HCT116 (cell line): ENCODE measurements around the gene IRS1. TPM values are rescaled to one million over a fixed set of nuclear protein-coding genes. Genes with fewer than 3 reads are reported as not detected.

Source experiments
- ATAC-seq: fragments of 200-7000 bp; cut with Tn5 transposase; 2 replicates; pipeline ENCODE4 v1.9.1; 2020; ENCODE audit warnings: mild to moderate bottlenecking, moderate library complexity
- BruUV-seq: library from RNA; stranded (reverse); fragments of 400-500 nt; replicated peaks from 2 replicates; lab custom pipeline; 2021; lab: Mats Ljungman, UMichigan
- CTCF ChIA-PET: fragments of 300-600 bp; sonication (Branson Sonifier 250); formaldehyde crosslinking; loops from one replicate; lab custom pipeline; 2021; ENCODE audit warnings: antibody characterized with exemption; lab: Charles Lee
- POLR2A ChIA-PET: fragments of 300-600, 350-600 bp; sonication (Branson Sonifier 250); formaldehyde crosslinking; loops from one replicate; lab custom pipeline; 2021; ENCODE audit warnings: antibody characterized with exemption; lab: Charles Lee
- RAD21 ChIA-PET, 2 experiments: fragments of 300-600 bp; sonication (Branson Sonifier 250); formaldehyde crosslinking; loops; one replicate each; lab custom pipeline; 2023; ENCODE audit warnings: low total read pairs in 2 of 2; ENCODE audit not compliant: uncharacterized antibody in 2 of 2, unreplicated experiment in 2 of 2, low non-redundant PET in 1 of 2; lab: Charles Lee
- DNase-seq: peaks from one replicate; pipeline ENCODE4 v3.0.0-alpha.2; 2010; ENCODE audit warnings: low read depth, low spot score
- H2AFZ ChIP-seq: fragments of 200-600 bp; shearing (Covaris generic), sonication (generic); 2 replicates; pipeline ENCODE4 v1.6.1; 2017; ENCODE audit warnings: low read depth, mixed run types, mixed read lengths, antibody characterized with exemption, low read length; ENCODE audit not compliant: poor library complexity, severe bottlenecking
- H3K27ac ChIP-seq: 2 replicates; pipeline ENCODE4 v1.5.1; 2012; ENCODE audit warnings: low read depth, low read length
- H3K27me3 ChIP-seq: fragments of 200-600 bp; sonication (generic); 2 replicates; pipeline ENCODE4 v1.6.1; 2016; ENCODE audit warnings: mixed run types, low read length, mixed read lengths; ENCODE audit not compliant: insufficient read depth
- H3K36me3 ChIP-seq, 2 experiments: fragments of 200-500 bp in 1 of 2; fragments of 200-600 bp in 1 of 2; sonication (Bioruptor generic) in 1 of 2; sonication (generic) in 1 of 2; 2 replicates each; pipeline versions ENCODE4 v1.5.1 to v1.6.1; 2014 to 2016; ENCODE audit warnings: low read length in 2 of 2, inconsistent platforms in 1 of 2, mixed read lengths in 1 of 2, mixed run types in 1 of 2; ENCODE audit not compliant: insufficient read depth in 2 of 2, control insufficient read depth in 1 of 2
- H3K4me1 ChIP-seq, 2 experiments: fragments of 200-600 bp in 1 of 2; sonication (generic) in 1 of 2; 2 replicates each; pipeline versions ENCODE4 v1.5.1 to v1.6.1; 2012 to 2017; ENCODE audit warnings: low read length in 2 of 2, inconsistent platforms in 1 of 2, mild to moderate bottlenecking in 1 of 2, mixed read lengths in 1 of 2, mixed run types in 1 of 2, moderate library complexity in 1 of 2; ENCODE audit not compliant: insufficient read depth in 2 of 2, control insufficient read depth in 1 of 2
- H3K4me2 ChIP-seq: fragments of 200-600 bp; sonication (generic); 2 replicates; pipeline ENCODE4 v1.6.1; 2017; ENCODE audit warnings: mixed run types, low read length, mixed read lengths
- H3K4me3 ChIP-seq, 2 experiments: fragments of 200-600 bp in 1 of 2; sonication (generic) in 1 of 2; replicated peaks in 1 of 2; 2 replicates each; pipeline ENCODE4 v1.5.1; 2011 to 2016; ENCODE audit warnings: low read length in 2 of 2, control low read depth in 1 of 2, low read depth in 1 of 2, mild to moderate bottlenecking in 1 of 2, mixed read lengths in 1 of 2, mixed run types in 1 of 2
- H3K79me2 ChIP-seq: fragments of 200-600 bp; sonication (generic); 2 replicates; pipeline ENCODE4 v1.6.1; 2017; ENCODE audit warnings: mild to moderate bottlenecking, mixed run types, low read length, moderate library complexity, mixed read lengths; ENCODE audit not compliant: insufficient read depth
- H3K9ac ChIP-seq: fragments of 200-600 bp; sonication (generic); 2 replicates; pipeline ENCODE4 v1.6.1; 2016; ENCODE audit warnings: low read length, mixed read lengths
- H3K9me2 ChIP-seq: fragments of 200-600 bp; sonication (generic), shearing (Covaris generic); 2 replicates; pipeline ENCODE4 v1.6.1; 2017; ENCODE audit warnings: mixed run types, mild to moderate bottlenecking, moderate library complexity; ENCODE audit not compliant: insufficient read depth
- H3K9me3 ChIP-seq, 2 experiments: fragments of 200-500 bp in 1 of 2; fragments of 200-600 bp in 1 of 2; sonication (Bioruptor generic) in 1 of 2; sonication (generic) in 1 of 2; 2 replicates each; pipeline ENCODE4 v1.6.1; 2014 to 2017; ENCODE audit warnings: low read length in 2 of 2, mixed read lengths in 2 of 2, inconsistent platforms in 1 of 2, low read depth in 1 of 2, mild to moderate bottlenecking in 1 of 2, mixed run types in 1 of 2, moderate library complexity in 1 of 2; ENCODE audit not compliant: control insufficient read depth in 1 of 2, insufficient read depth in 1 of 2
- H4K20me1 ChIP-seq: fragments of 200-600 bp; sonication (generic), shearing (Covaris generic); 2 replicates; pipeline ENCODE4 v1.6.1; 2017; ENCODE audit warnings: mixed run types, mild to moderate bottlenecking, moderate library complexity; ENCODE audit not compliant: insufficient read depth
- ATF3 ChIP-seq: IDR thresholded peaks from 2 replicates; pipeline ENCODE4 v1.6.1; 2012
- CBX3 ChIP-seq: IDR thresholded peaks from 2 replicates; pipeline ENCODE4 v1.6.1; 2012; ENCODE audit warnings: low read depth
- CTCF ChIP-seq, 3 experiments: fragments of 200-600 bp in 1 of 3; sonication (generic) in 1 of 3; IDR thresholded peaks in 2 of 3; conservative IDR thresholded peaks in 1 of 3; 2 replicates each; pipeline ENCODE4 v1.5.1; 2012 to 2017; ENCODE audit warnings: low read depth in 2 of 3, low read length in 2 of 3, antibody characterized with exemption in 1 of 3, borderline replicate concordance in 1 of 3, control low read depth in 1 of 3, mild to moderate bottlenecking in 1 of 3, mixed read lengths in 1 of 3, mixed run types in 1 of 3, moderate library complexity in 1 of 3; ENCODE audit not compliant: insufficient read depth in 1 of 3
- ELF1 ChIP-seq: IDR thresholded peaks from 2 replicates; pipeline ENCODE4 v1.6.1; 2012; ENCODE audit warnings: low read depth, borderline replicate concordance
- JUND ChIP-seq: IDR thresholded peaks from 2 replicates; pipeline ENCODE4 v1.6.1; 2012
- POLR2A ChIP-seq: IDR thresholded peaks from 2 replicates; pipeline ENCODE4 v1.7.0; 2011; ENCODE audit warnings: borderline replicate concordance; ENCODE audit not compliant: insufficient read depth, insufficient read length; ENCODE audit errors: extremely low read depth
- SRF ChIP-seq: IDR thresholded peaks from 2 replicates; pipeline ENCODE4 v1.6.1; 2012; ENCODE audit warnings: low read depth
- TCF7L2 ChIP-seq: IDR thresholded peaks from 2 replicates; pipeline ENCODE4 v1.7.0; 2011; ENCODE audit warnings: borderline replicate concordance, inconsistent platforms; ENCODE audit not compliant: insufficient read depth, insufficient read length; ENCODE audit errors: extremely low read depth
- intact Hi-C: fragments of 100-400 bp; cut with micrococcal nuclease; formaldehyde crosslinking; loops from 2 replicates; pipeline ENCODE4 v1.10.0; 2022
- total RNA-seq: library from RNA; stranded (reverse); gene quantifications from one replicate; pipeline ENCODE4 v1.2.1, GENCODE V29; 2021; ENCODE audit not compliant: unreplicated experiment

Gene IRS1
- total RNA-seq, 1 experiment from 2014 or later = 88.8 TPM

- no peaks in the 10 kb centered on the region for H3K36me3 ChIP-seq
- peaks cover 42 to 44% of the 10 kb centered on the region in 2 experiments for H3K4me1 ChIP-seq
- no peak for TF ChIP-seq POLR2A
- no peak for DNase-seq
- ChIA-PET RAD21 (no interaction called here), POLR2A (no interaction called here), CTCF (no interaction called here)
- H4K20me1 ChIP-seq = no peaks in the 10 kb centered on the region
- H3K79me2 ChIP-seq = no peaks in the 10 kb centered on the region
- no peaks in the 10 kb centered on the region for H3K27me3 ChIP-seq
- no peaks in the 10 kb centered on the region for H3K9me3 ChIP-seq
- peak overlapping the region; percentile 10; the same call in 1 of the 2 replicates for H3K27ac ChIP-seq
- ATAC-seq = no peak
- H3K4me2 ChIP-seq = no peak overlapping the region
- no TSS peak for BruUV-seq
- H3K9ac ChIP-seq = no peak overlapping the region
- intact Hi-C loops = no loop called here
- no peaks in the 10 kb centered on the region for H3K9me2 ChIP-seq
- no peak overlapping the region for H2AFZ ChIP-seq
- no peak overlapping the region for H3K4me3 ChIP-seq
Measured at GRCh38 chr2:226687641-226688253, 111.9 kb downstream of the IRS1 start.

GRCh38 chr2:226684563-226684959 is 115.1 kb downstream of the IRS1 start:
- no peak for DNase-seq
- H3K36me3 ChIP-seq = peaks cover 0 to 3% of the 10 kb centered on the region in 2 experiments; a peak in 1 of 4 replicates
- no peaks in the 10 kb centered on the region for H3K9me2 ChIP-seq
- no peaks in the 10 kb centered on the region for H4K20me1 ChIP-seq
- no TSS peak for BruUV-seq
- no peak overlapping the region for H3K9ac ChIP-seq
- no peak for ATAC-seq
- intact Hi-C loops = no loop called here
- H3K79me2 ChIP-seq = no peaks in the 10 kb centered on the region
- peaks cover 27 to 31% of the 10 kb centered on the region in 2 experiments for H3K4me1 ChIP-seq
- no peak overlapping the region for H3K4me3 ChIP-seq
- no peak overlapping the region for H2AFZ ChIP-seq
- H3K9me3 ChIP-seq = no peaks in the 10 kb centered on the region
- no peaks in the 10 kb centered on the region for H3K27me3 ChIP-seq
- TF ChIP-seq CTCF (IDR thresholded peaks at IDR 0.05 in 2 of 3, conservative IDR thresholded peaks at IDR 0.05 in 1 of 3; ENCODE audit: borderline replicate concordance in 1 of 3, insufficient read depth in 1 of 3, low read depth in 2 of 3, low read length in 2 of 3) = no peak
- no peak for TF ChIP-seq ATF3
- TF ChIP-seq CBX3 = no peak
- TF ChIP-seq TCF7L2 = no peak
- no peak for TF ChIP-seq ELF1
- TF ChIP-seq SRF = no peak
- TF ChIP-seq JUND = no peak
- TF ChIP-seq, all 23 proteins: peak for 0
- ChIA-PET POLR2A (interaction anchor here (1.5 kb wide), 1 partner anchor 9 kb away, joined by 5 read pairs; no protein-coding TSS in a partner anchor), CTCF (no interaction called here), RAD21 (no interaction called here)
- H3K27ac ChIP-seq = peak overlapping the region; percentile 47; the same call in 1 of the 2 replicates
- no peak overlapping the region for H3K4me2 ChIP-seq
